ENCODE measurements around the gene APBA3. TPM values are rescaled to one million over a fixed set of nuclear protein-coding genes. Genes with fewer than 3 reads are reported as not detected.
A peak's percentile ranks its signal among the peaks of the same experiment; 100 is the strongest.

APBA3 gene, protein sequence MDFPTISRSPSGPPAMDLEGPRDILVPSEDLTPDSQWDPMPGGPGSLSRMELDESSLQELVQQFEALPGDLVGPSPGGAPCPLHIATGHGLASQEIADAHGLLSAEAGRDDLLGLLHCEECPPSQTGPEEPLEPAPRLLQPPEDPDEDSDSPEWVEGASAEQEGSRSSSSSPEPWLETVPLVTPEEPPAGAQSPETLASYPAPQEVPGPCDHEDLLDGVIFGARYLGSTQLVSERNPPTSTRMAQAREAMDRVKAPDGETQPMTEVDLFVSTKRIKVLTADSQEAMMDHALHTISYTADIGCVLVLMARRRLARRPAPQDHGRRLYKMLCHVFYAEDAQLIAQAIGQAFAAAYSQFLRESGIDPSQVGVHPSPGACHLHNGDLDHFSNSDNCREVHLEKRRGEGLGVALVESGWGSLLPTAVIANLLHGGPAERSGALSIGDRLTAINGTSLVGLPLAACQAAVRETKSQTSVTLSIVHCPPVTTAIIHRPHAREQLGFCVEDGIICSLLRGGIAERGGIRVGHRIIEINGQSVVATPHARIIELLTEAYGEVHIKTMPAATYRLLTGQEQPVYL
- polyA plus RNA-seq (5.6 to 14.0 TPM (median 6.7 TPM) in 3 replicates), polyA minus RNA-seq (4.9 to 9.7 TPM (median 6.8 TPM) in 3 replicates)
- polyA plus RNA-seq (2011; ENCODE audit: low read depth) = 7.7 TPM
- polyA plus RNA-seq (2011; cell fraction: cytosol; rRNA removed) = 5.3 and 11.5 TPM in 2 replicates
- 22.1 and 31.5 TPM in 2 replicates for polyA plus RNA-seq (2011; cell fraction: nucleus; rRNA removed)
- 8.5 and 13.0 TPM in 2 replicates for polyA plus RNA-seq (2012; ENCODE audit: low replicate concordance)
- 18.4 TPM for polyA minus RNA-seq (2011; cell fraction: cytosol; rRNA and poly(A)+ RNA removed)
- 14.9 TPM in 2 replicates for polyA minus RNA-seq (2011; cell fraction: nucleus; rRNA and poly(A)+ RNA removed)

DNA sequence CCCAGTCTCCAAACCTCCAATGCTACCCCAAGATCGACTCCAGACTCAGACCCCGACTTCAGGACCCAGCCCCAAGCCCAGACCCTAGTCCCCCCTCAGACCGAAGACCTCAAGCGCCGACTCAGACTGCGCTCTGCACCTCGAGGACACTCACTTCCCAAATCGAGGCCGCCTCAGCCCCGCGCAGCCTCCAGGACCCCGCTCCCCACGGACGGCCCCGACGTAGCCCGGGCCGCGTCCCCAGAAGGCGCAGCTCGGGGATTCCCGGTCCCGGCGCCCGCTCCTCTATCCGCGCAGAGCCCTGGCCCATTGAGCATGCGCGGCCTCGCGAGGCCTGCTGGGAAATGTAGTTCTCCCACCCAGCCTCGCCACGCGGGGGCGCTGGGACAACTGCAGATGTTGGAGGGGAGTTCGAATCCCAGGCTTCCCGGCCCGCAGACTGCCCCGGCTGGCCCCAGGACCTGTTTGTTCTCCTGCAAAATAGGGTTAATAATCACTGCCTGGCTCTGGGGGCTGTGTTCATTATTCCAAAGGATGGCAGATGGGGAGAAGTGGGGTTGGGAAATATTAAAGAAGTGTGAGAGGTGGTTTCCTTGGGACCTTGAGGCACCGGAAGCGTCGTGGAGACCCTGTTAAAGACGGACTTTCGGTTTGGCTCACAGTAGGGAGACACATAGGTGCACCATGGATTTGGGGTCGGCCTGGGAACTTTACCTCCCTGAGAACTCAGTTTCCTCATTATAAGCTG lies at the start of gene APBA3:
TSS of gene APBA3 (minus strand) at position 311 of the 748 bp plus-strand sequence. CDS start 1,428 bp downstream, outside the sequence.
- DNase-seq (ENCODE audit: low read depth, low spot score) = peak; percentile 67
- dilution Hi-C loops (cut with MboI; ENCODE audit: extremely low pct_ligation_motif_present, low sequenced_read_pairs) = no loop called here
- peaks cover 18% of the 10 kb centered on the region for H3K79me2 ChIP-seq (ENCODE audit: control insufficient read depth, insufficient read depth, low read length)
- peak within 1 kb of the TSS; percentile 96 for H2AFZ ChIP-seq (ENCODE audit: control insufficient read depth, low read length)
- H3K9ac ChIP-seq (ENCODE audit: control insufficient read depth, extremely low read depth, insufficient read depth, low read length) = peak within 1 kb of the TSS; percentile 99
- H3K27me3 ChIP-seq (ENCODE audit: control insufficient read depth, extremely low read depth, insufficient read depth, low read length) = no peaks in the 10 kb centered on the region
- peak within 1 kb of the TSS; percentile 98 for H3K27ac ChIP-seq (ENCODE audit: control insufficient read depth, insufficient read depth, low read length)
- peak within 1 kb of the TSS; percentile 72 for H3K4me2 ChIP-seq (ENCODE audit: control insufficient read depth, extremely low read depth, insufficient read depth, low read depth, low read length)
- H3K36me3 ChIP-seq (ENCODE audit: control insufficient read depth in 2 of 2, extremely low read depth in 1 of 2, insufficient read depth in 2 of 2, low read length in 2 of 2) = peaks cover 4 to 6% of the 10 kb centered on the region in 2 experiments
- H3K9me3 ChIP-seq (ENCODE audit: control insufficient read depth, low read depth, low read length) = no peaks in the 10 kb centered on the region
- no peaks in the 10 kb centered on the region for H3K9me1 ChIP-seq (ENCODE audit: control insufficient read depth, extremely low read depth, insufficient read depth, low read length)
- no peaks in the 10 kb centered on the region for H4K20me1 ChIP-seq (ENCODE audit: control insufficient read depth, extremely low read depth, insufficient read depth, low read length)
- H3K4me3 ChIP-seq (ENCODE audit: control insufficient read depth in 2 of 3, extremely low read depth in 1 of 3, insufficient read depth in 2 of 3, low read depth in 1 of 3, low read length in 3 of 3) = peak within 1 kb of the TSS; percentile 80 to 98 (median 96)
- no peak for FAIRE-seq
- peaks cover 9% of the 10 kb centered on the region for H3K4me1 ChIP-seq (ENCODE audit: control insufficient read depth, extremely low read depth, insufficient read depth, low read length)
- TF ChIP-seq, protein P1, sequence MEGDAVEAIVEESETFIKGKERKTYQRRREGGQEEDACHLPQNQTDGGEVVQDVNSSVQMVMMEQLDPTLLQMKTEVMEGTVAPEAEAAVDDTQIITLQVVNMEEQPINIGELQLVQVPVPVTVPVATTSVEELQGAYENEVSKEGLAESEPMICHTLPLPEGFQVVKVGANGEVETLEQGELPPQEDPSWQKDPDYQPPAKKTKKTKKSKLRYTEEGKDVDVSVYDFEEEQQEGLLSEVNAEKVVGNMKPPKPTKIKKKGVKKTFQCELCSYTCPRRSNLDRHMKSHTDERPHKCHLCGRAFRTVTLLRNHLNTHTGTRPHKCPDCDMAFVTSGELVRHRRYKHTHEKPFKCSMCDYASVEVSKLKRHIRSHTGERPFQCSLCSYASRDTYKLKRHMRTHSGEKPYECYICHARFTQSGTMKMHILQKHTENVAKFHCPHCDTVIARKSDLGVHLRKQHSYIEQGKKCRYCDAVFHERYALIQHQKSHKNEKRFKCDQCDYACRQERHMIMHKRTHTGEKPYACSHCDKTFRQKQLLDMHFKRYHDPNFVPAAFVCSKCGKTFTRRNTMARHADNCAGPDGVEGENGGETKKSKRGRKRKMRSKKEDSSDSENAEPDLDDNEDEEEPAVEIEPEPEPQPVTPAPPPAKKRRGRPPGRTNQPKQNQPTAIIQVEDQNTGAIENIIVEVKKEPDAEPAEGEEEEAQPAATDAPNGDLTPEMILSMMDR (optimal IDR thresholded peaks at IDR 0.05 in 1 of 3, IDR thresholded peaks at IDR 0.05 in 1 of 3, conservative IDR thresholded peaks at IDR 0.05 in 1 of 3; ENCODE audit: extremely low read depth in 1 of 3, insufficient read depth in 2 of 3, low read length in 3 of 3) = peak; percentile 65 to 93 (median 79)
- TF ChIP-seq EZH2 (IDR thresholded peaks at IDR 0.05; ENCODE audit: low read length) = no peak

DNA sequence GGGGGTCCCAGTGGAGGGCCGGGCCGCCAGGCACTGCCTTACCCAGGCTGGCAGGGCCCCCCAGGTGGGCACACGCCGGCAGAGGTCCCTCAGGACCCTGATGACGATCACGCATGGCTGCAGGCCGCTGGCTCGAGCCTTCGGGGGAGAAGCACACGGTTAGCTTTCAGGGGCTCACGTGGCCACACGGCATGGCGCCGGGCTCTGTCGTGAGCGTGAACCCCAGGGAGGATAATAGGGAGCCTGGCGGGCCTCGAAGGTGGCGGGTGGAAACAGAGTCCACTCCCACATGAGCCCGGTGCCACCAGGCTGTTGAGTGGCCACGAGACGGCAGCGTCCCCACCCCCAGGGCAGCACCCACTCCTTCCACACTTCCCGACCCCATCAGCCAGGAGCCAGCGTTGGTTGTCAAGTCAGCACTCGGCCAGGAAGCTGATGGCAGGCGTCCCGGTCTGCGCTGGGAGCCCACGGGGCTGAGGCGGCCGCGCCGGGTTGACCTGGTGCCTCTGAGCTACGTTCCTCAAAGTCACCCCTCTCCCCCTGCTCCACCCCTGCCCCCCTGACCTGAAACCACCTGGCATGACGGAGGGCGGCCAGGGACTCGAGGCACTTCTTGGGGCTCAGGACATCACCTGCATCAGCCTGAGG lies 49.3 kb upstream of the APBA3 start:
- Histone ChIP-seq H3K36me3 (ENCODE audit: control insufficient read depth in 2 of 2, extremely low read depth in 1 of 2, insufficient read depth in 2 of 2, low read length in 2 of 2) (no peaks in the 10 kb centered on the region), H4K20me1 (ENCODE audit: control insufficient read depth, extremely low read depth, insufficient read depth, low read length) (no peaks in the 10 kb centered on the region), H3K4me3 (ENCODE audit: control insufficient read depth in 2 of 3, extremely low read depth in 1 of 3, insufficient read depth in 2 of 3, low read depth in 1 of 3, low read length in 3 of 3) (no peak overlapping the region), H3K27ac (ENCODE audit: control insufficient read depth, insufficient read depth, low read length) (no peak overlapping the region), H3K9me3 (ENCODE audit: control insufficient read depth, low read depth, low read length) (peaks cover 4% of the 10 kb centered on the region), H3K79me2 (ENCODE audit: control insufficient read depth, insufficient read depth, low read length) (no peaks in the 10 kb centered on the region), H3K4me1 (ENCODE audit: control insufficient read depth, extremely low read depth, insufficient read depth, low read length) (no peaks in the 10 kb centered on the region), H3K9me1 (ENCODE audit: control insufficient read depth, extremely low read depth, insufficient read depth, low read length) (no peaks in the 10 kb centered on the region), H3K9ac (ENCODE audit: control insufficient read depth, extremely low read depth, insufficient read depth, low read length) (no peak overlapping the region), H3K4me2 (ENCODE audit: control insufficient read depth, extremely low read depth, insufficient read depth, low read depth, low read length) (no peak overlapping the region), H2AFZ (ENCODE audit: control insufficient read depth, low read length) (no peak overlapping the region), H3K27me3 (ENCODE audit: control insufficient read depth, extremely low read depth, insufficient read depth, low read length) (peaks cover 3% of the 10 kb centered on the region)
- DNase-seq (ENCODE audit: low read depth, low spot score) (no peak), FAIRE-seq (no peak)
- dilution Hi-C loops (cut with MboI; ENCODE audit: extremely low pct_ligation_motif_present, low sequenced_read_pairs) = no loop called here
- no peak for TF ChIP-seq EZH2 (IDR thresholded peaks at IDR 0.05; ENCODE audit: low read length)
- TF ChIP-seq, protein P1 (optimal IDR thresholded peaks at IDR 0.05 in 1 of 3, IDR thresholded peaks at IDR 0.05 in 1 of 3, conservative IDR thresholded peaks at IDR 0.05 in 1 of 3; ENCODE audit: extremely low read depth in 1 of 3, insufficient read depth in 2 of 3, low read length in 3 of 3) = no peak
